ENCODE data around the gene MRPL3. TPM values are rescaled to one million over a fixed set of nuclear protein-coding genes. Genes with fewer than 3 reads are reported as not detected.

Gene MRPL3
- total and polyA plus RNA-seq, 7 donors, result 61.8 to 86.9 (median 73.8) TPM

DNA sequence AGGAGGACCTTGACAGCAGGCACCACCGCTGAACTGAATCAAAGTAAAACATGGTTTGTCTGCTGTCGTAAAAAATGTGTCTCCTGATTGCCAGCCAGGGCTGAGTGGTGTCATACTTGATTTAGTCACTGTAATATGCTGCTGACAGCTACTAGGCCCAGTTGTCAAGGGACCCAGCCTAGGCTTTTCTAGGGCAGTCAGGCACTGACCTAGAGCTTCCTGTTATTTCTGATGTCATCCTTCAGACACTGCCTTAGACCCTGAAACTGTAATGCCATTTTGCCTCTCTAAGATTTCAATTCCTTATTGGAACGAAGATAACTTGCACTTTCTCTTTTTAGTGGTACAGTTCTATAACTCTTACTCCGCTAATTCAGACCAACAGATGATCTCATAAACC is 2.6 kb upstream of the MRPL3 start:
- no peak for DNase-seq
- TF ChIP-seq POLR2AphosphoS5 (IDR thresholded peaks at IDR 0.05) (no peak), POLR2A (IDR thresholded peaks at IDR 0.05) (no peak), EP300 (IDR thresholded peaks at IDR 0.05) (no peak)
- TF ChIP-seq, protein P1, sequence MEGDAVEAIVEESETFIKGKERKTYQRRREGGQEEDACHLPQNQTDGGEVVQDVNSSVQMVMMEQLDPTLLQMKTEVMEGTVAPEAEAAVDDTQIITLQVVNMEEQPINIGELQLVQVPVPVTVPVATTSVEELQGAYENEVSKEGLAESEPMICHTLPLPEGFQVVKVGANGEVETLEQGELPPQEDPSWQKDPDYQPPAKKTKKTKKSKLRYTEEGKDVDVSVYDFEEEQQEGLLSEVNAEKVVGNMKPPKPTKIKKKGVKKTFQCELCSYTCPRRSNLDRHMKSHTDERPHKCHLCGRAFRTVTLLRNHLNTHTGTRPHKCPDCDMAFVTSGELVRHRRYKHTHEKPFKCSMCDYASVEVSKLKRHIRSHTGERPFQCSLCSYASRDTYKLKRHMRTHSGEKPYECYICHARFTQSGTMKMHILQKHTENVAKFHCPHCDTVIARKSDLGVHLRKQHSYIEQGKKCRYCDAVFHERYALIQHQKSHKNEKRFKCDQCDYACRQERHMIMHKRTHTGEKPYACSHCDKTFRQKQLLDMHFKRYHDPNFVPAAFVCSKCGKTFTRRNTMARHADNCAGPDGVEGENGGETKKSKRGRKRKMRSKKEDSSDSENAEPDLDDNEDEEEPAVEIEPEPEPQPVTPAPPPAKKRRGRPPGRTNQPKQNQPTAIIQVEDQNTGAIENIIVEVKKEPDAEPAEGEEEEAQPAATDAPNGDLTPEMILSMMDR (IDR thresholded peaks at IDR 0.05), result no peak
- H3K27me3 ChIP-seq, result no peaks in the 10 kb centered on the region
- peaks cover 0 to 27% (median 21%) of the 10 kb centered on the region in 4 donors for H3K4me1 ChIP-seq
- H3K4me3 ChIP-seq, result no peak overlapping the region
- 85% methylated on average over 4 of the region's 4 CpGs for WGBS, 2 donors
- peaks cover 0 to under 1% (median 0%) of the 10 kb centered on the region in 4 donors for H3K36me3 ChIP-seq
- no peaks in the 10 kb centered on the region for H3K9me3 ChIP-seq
- no peak overlapping the region for H3K27ac ChIP-seq
- intact Hi-C loops (cut with DNase I), result loop anchor here (2.0 kb wide), 1 partner anchor 123 kb away; no protein-coding TSS in a partner anchor

DNA sequence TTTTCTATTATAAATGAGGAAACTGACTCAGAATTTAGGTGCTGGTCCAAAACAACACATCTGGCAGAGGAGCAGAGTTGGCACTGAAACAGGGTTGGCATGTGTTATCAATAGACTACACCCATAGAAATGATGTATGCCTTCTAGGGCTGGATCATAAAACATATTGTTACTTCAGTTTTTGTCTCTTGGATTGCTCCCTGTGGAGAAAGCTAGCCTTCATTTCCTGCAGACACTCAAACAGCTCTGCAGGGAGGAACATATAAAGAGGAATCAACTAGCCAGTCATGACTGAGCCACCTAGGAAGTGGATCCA is 507 bp upstream of the MRPL3 start:
- Histone ChIP-seq H3K36me3 (peaks cover 0 to 22% (median 0%) of the 10 kb centered on the region in 4 donors), H3K27me3 (no peaks in the 10 kb centered on the region), H3K4me3 (peak overlapping the region; percentile 58 to 97 (median 80)), H3K4me1 (peaks cover 0 to 27% (median 21%) of the 10 kb centered on the region in 4 donors), H3K27ac (peak overlapping the region; percentile 70 to 86 (median 74)), H3K9me3 (no peaks in the 10 kb centered on the region)
- intact Hi-C loops (cut with DNase I), result no loop called here
- DNase-seq, result no peak
- no peak for TF ChIP-seq EP300 (IDR thresholded peaks at IDR 0.05)
- TF ChIP-seq POLR2AphosphoS5 (IDR thresholded peaks at IDR 0.05), result no peak
- TF ChIP-seq, protein P1 (IDR thresholded peaks at IDR 0.05), result no peak
- TF ChIP-seq POLR2A (IDR thresholded peaks at IDR 0.05), result no peak

DNA sequence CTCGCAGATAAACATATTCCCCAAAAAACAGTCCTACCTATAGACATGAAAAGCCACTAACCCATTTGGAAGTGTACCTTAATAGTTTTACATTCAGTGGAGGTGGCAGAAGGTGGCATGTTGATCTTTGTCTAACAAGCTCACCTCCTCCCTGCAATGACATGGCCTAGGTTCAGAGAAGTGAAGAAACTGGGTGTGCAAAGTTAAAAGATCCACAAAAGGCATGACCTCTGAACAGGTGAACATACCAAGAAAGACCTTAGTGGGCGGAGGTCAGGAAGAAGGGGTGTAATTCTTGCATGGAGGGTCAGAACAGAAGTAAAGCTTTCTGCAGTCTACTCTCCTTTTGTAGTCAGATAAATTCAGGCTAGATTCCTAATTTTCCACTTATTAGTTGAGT is 822 bp downstream of the MRPL3 start:
- TF ChIP-seq, protein P1 (IDR thresholded peaks at IDR 0.05), result no peak
- TF ChIP-seq POLR2AphosphoS5 (IDR thresholded peaks at IDR 0.05), result no peak
- no peak for TF ChIP-seq EP300 (IDR thresholded peaks at IDR 0.05)
- TF ChIP-seq POLR2A (IDR thresholded peaks at IDR 0.05), result no peak
- peak overlapping the region; percentile 70 to 86 (median 74) for H3K27ac ChIP-seq
- peak overlapping the region; percentile 58 to 97 (median 80) for H3K4me3 ChIP-seq
- H3K36me3 ChIP-seq, result peaks cover 0 to 36% (median 7%) of the 10 kb centered on the region in 4 donors
- peaks cover 0 to 27% (median 21%) of the 10 kb centered on the region in 4 donors for H3K4me1 ChIP-seq
- no peaks in the 10 kb centered on the region for H3K27me3 ChIP-seq
- intact Hi-C loops (cut with DNase I), result no loop called here
- DNase-seq, result no peak
- no peaks in the 10 kb centered on the region for H3K9me3 ChIP-seq
- 25 to 49% methylated on average over 2 of the region's 2 CpGs for WGBS, 2 donors

DNA sequence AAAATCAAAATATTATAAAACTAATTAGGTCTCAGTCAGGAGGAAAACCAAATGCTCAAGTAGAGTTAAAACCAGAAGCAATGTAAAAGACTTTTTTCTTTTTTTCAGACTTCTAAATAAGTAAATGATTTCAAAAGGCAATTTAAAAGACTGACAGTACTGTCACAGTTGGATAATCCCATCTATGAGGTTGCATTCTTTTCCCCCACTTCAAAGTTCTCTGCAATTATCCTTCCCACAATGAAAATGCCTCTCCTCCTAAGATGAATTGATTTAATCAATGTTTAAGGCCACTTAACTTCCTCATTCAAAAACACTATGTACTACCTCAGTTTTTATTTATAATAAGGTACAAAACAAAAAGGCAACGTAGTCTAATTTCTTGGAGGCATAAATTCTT is 8.1 kb downstream of the MRPL3 start:
- no peak overlapping the region for H3K27ac ChIP-seq
- H3K4me3 ChIP-seq, result no peak overlapping the region
- H3K27me3 ChIP-seq, result no peaks in the 10 kb centered on the region
- WGBS, 2 donors, result 94 to 96% methylated on average over 1 of the region's 1 CpG
- H3K4me1 ChIP-seq, result no peaks in the 10 kb centered on the region
- H3K36me3 ChIP-seq, result peaks cover 0 to 91% (median 13%) of the 10 kb centered on the region in 4 donors
- no peaks in the 10 kb centered on the region for H3K9me3 ChIP-seq
- intact Hi-C loops (cut with DNase I), result no loop called here
- no peak for TF ChIP-seq EP300 (IDR thresholded peaks at IDR 0.05)
- TF ChIP-seq, protein P1 (IDR thresholded peaks at IDR 0.05), result no peak
- TF ChIP-seq POLR2A (IDR thresholded peaks at IDR 0.05), result no peak
- TF ChIP-seq POLR2AphosphoS5 (IDR thresholded peaks at IDR 0.05), result no peak
- no peak for DNase-seq

DNA sequence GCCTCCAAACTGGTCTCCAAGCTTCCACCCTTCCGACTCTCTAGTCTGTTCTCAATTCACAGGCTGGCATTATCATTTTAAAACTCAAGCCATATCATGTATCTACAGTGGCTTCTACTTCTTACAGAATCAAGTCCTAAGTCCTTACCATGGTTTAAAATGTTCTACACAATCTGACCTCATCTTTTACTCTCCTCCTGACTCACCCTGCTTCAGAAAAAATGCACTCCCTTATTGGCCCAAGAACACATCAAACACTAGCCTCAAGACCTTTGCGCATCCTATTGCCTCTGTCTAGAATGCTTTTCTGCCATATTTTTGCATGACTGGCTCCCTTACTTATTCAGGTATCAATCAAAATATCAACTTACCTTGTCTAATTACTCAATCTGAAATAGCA is 11.0 kb downstream of the MRPL3 start:
- peaks cover 0 to 86% (median 7%) of the 10 kb centered on the region in 4 donors for H3K36me3 ChIP-seq

More for the DNA sequence above, 11.0 kb downstream of the MRPL3 start:
- WGBS, 2 donors, result 97 to 98% methylated on average over 2 of the region's 2 CpGs
- intact Hi-C loops (cut with DNase I), result no loop called here
- no peaks in the 10 kb centered on the region for H3K9me3 ChIP-seq
- no peak for DNase-seq
- H3K27ac ChIP-seq, result no peak overlapping the region
- H3K4me3 ChIP-seq, result no peak overlapping the region
- no peaks in the 10 kb centered on the region for H3K4me1 ChIP-seq
- TF ChIP-seq POLR2A (IDR thresholded peaks at IDR 0.05), result no peak
- TF ChIP-seq POLR2AphosphoS5 (IDR thresholded peaks at IDR 0.05), result no peak
- TF ChIP-seq EP300 (IDR thresholded peaks at IDR 0.05), result no peak
- TF ChIP-seq, protein P1 (IDR thresholded peaks at IDR 0.05), result no peak
- no peaks in the 10 kb centered on the region for H3K27me3 ChIP-seq
